Astrocyte of the spinal cord (primary cell): ENCODE results near the gene MPND.

Experiments
- DNase-seq: peaks from one replicate; pipeline ENCODE4 v3.0.0; 2011; ENCODE audit warnings: low read depth, low spot score
- H3K4me3 ChIP-seq: 2 replicates; pipeline ENCODE4 v1.5.1; 2011; ENCODE audit warnings: low read depth, mild to moderate bottlenecking, low read length, moderate library complexity
- CTCF ChIP-seq: IDR thresholded peaks from 2 replicates; pipeline ENCODE4 v1.5.1; 2012; ENCODE audit warnings: low read depth, mild to moderate bottlenecking, low read length, inconsistent platforms
- in situ Hi-C: cut with HindIII; loops from 2 replicates; pipeline ENCODE4 v1.10.0; 2017; ENCODE audit warnings: low sequenced_read_pairs

MPND gene

GRCh38 chr19:4300589-4300988, 42.8 kb upstream of the MPND start:
- DNase-seq: no peak
- H3K4me3 ChIP-seq: no peak overlapping the region
- no peak for TF ChIP-seq CTCF
- in situ Hi-C loops: no loop called here

- no peak for DNase-seq
- TF ChIP-seq CTCF: no peak
- H3K4me3 ChIP-seq: no peak overlapping the region
- in situ Hi-C loops: no loop called here
Observed at GRCh38 chr19:4301590-4302242, 41.6 kb upstream of the MPND start.

- no peak for TF ChIP-seq CTCF
- no peak within 1 kb of the TSS for H3K4me3 ChIP-seq
- in situ Hi-C loops: no loop called here
- no peak for DNase-seq
Observed at GRCh38 chr19:4302243-4302640, 41.1 kb upstream of the MPND start, which contains the start of gene TMIGD2. TSS of gene TMIGD2 (minus strand) at chr19:4302389. CDS start at chr19:4302385, 4 bp downstream.

GRCh38 chr19:4303819-4304537, 39.4 kb upstream of the MPND start:
- in situ Hi-C loops: no loop called here
- peak overlapping the region; percentile 47 for H3K4me3 ChIP-seq
- DNase-seq: no peak
- no peak for TF ChIP-seq CTCF

GRCh38 chr19:4304538-4305256, 38.7 kb upstream of the MPND start, which contains the start of gene FSD1:
TSS of gene FSD1 (plus strand) at chr19:4304598. CDS start at chr19:4304747, 149 bp downstream.
- H3K4me3 ChIP-seq: peak within 1 kb of the TSS; percentile 47
- TF ChIP-seq CTCF: no peak
- in situ Hi-C loops: no loop called here
- DNase-seq: peak; percentile 42

GRCh38 chr19:4305257-4305612, 38.1 kb upstream of the MPND start:
- no peak for TF ChIP-seq CTCF
- DNase-seq: no peak
- in situ Hi-C loops: no loop called here
- H3K4me3 ChIP-seq: peak overlapping the region; percentile 47
